IPS DF 4.7 (cell line): ENCODE results near the gene COL8A1.
"Not testable (repeated sequence)": the region's sequence is repeated elsewhere in the genome, so short reads cannot be mapped to it uniquely, and the experiment has no call there.

Experiments
- DNase-seq: peaks from one replicate; pipeline ENCODE4 v3.0.0-alpha.2; 2013; ENCODE audit warnings: low spot score; ENCODE audit errors: extremely low read depth

The COL8A1 gene

GRCh38 chr3:99795573-99795972, 157.2 kb downstream of the COL8A1 start:
- DNase-seq = no peak

- no peak for DNase-seq
Observed at GRCh38 chr3:99799422-99799821, 161.0 kb downstream of the COL8A1 start.

- no peak for DNase-seq
Observed at GRCh38 chr3:99803297-99803696, 164.9 kb downstream of the COL8A1 start.

DNA sequence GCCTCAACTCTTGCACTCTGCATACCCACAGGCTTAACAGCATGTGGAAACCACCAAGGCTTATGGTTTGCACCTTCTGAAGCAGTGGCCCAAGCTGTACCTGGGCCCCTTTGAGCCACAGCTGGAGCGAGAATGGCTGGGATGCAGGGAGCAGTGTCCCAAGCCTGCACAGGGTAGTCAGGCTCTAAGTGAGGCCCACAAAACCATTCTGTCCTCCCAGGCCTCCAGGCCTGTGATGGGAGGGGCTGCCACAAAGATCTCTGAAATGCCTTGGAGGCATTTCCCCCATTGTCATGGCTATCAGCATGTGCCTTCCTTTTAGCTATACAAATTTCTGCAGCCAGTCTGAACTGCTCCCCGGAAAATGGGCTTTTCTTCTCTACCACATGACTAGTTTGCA, 166.8 kb downstream of the COL8A1 start:
- no peak for DNase-seq

DNA sequence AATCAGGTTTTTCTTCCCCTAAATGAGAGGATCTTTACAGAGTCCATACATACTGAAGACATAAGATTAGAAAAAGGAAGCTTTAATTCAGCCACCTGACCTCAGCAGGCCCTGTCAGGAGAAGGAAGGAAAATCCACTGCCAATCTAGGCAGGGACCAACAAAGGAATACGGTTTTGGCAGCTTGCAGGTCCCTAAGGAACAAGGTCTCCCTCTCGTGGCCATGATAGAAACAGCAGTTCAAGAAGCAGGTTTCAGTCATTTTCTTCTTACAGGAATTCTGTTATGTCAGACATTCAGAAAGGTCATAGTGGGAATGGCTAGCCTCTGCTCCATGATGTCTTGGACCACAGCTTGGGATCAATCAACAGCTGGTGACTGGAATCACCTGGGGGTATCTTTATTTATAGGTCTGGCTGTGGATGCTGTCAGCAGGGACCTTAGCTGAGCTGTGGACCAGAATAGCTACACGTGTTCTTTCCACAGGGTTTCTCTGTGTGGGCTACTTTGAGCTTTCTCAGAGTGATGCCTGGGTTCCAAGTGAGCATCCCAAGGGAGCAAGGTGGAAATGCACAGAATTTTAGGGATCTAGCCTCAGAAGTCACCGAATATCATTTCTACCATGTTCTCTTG, 169.9 kb downstream of the COL8A1 start:
- no peak for DNase-seq

GRCh38 chr3:99809565-99809964, 171.2 kb downstream of the COL8A1 start:
- DNase-seq = no peak

DNA sequence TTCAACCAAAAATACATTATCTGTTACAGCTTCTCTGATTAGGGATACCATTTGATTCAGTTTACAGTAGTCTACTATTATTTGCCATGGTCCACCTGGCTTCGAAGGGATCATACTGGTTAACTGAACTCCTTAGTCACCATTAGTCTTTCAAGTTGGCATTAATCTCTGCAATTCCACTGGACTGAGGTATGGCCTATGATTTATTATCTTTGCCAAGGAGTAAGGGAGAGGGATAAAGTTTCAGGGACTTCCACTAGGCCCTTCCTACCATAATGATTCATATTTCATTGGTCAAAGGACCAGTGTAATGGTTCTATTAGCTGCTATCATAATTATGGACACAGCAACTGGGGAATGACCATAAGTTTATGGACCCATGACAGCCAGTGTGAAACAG, 172.0 kb downstream of the COL8A1 start:
- no peak for DNase-seq

- no peak for DNase-seq
Observed at GRCh38 chr3:99817047-99817436, 178.6 kb downstream of the COL8A1 start.

GRCh38 chr3:99817437-99818240, 179.2 kb downstream of the COL8A1 start, which contains the start of gene CMSS1:
TSS of gene CMSS1 (plus strand) at chr3:99817862.
- DNase-seq = no peak

DNA sequence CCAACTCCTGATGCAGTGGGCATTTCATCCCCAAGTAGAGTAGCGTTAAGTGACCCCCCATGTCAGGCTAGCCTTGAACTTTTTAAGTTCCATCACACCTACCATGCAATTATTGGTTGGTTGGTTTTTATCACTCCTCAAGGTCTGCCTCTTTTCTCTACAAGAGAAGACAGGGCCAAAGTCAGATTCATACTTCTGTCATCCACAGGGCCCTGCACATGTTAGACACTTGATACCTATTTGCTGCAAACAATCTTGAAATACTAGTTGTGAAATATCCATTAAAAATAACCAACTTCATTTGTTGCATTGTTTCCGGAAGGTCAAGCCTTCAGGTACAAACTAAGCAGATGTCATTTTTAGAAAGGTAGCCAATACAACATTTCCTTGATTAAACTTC, 180.4 kb downstream of the COL8A1 start:
- DNase-seq = no peak

DNA sequence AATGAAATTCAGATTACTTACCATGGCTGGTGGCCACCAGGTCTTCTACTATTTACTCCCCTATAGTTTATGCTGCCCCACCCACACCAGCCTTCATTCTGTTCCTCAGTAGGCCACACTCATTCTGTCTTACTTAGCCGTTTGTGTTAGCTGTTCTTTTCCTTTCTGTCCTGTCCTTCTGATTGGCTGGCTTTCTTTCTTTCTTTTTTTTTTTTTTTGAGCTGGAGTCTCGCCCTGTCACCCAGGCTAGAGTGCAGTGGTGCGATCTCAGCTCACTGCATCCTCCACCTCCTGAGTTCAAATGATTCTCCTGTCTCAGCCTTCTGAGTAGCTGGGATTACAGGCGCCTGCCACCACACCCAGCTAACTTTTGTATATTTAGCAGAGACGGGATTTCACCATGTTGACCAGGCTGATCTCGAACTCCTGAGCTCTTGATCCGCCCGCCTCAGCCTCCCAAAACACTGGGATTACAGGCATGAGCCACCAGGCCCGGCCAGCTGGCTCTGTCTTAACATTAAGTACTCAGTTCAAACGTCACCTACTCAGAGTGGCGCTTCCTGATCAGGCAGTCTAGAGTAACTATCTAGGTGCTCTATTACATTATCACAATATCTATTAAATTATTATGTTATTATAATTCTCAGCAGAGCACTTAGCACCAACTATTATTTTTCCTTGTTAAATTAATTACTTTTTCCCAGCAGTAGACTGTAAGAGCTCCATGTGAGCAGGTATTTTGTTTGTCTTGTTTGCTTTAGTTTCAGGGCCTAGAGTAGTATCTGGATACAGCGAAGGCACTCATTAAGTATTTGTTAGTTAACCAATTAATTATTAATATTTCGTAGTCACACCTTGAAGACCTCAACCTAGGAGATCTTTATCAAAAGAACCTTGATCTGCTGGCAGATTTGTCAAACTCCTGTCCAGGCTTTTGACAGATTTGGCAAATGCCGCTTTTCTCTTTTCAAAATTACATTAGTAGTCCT, 185.6 kb downstream of the COL8A1 start:
- no peak for DNase-seq

- no peak for DNase-seq
Observed at GRCh38 chr3:99825004-99825640, 186.7 kb downstream of the COL8A1 start.

- no peak for DNase-seq
Observed at GRCh38 chr3:99829844-99830243, 191.4 kb downstream of the COL8A1 start.

DNA sequence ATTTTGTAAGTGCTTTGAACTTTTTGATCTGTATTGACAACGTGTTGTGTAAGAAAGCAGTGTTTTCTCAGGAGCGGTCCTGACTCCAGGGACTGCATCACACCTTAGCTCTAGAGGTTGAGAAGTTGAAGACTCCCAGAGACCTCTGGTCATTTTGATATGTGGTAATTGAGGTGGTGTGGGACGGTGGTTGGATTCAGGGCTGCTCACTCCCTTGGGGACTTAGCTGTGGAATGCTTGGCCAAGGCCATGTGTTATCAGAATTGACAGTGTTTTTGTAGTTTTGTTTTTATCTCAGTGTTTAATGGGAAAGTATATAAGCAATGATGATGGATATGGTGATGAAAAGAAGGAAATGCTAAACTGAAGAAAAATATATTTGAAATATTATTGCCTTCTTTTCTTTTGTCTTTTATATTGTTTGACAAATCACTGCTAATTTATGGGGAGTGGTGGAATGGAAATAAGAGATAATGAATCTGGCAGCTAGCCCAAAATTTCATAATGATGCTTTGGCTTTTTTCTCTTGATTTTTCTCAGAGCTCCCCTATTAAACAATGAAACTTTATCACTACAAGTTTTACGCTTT, 195.3 kb downstream of the COL8A1 start:
- no peak for DNase-seq

GRCh38 chr3:99834211-99834957, 196.0 kb downstream of the COL8A1 start:
- DNase-seq = no peak

DNA sequence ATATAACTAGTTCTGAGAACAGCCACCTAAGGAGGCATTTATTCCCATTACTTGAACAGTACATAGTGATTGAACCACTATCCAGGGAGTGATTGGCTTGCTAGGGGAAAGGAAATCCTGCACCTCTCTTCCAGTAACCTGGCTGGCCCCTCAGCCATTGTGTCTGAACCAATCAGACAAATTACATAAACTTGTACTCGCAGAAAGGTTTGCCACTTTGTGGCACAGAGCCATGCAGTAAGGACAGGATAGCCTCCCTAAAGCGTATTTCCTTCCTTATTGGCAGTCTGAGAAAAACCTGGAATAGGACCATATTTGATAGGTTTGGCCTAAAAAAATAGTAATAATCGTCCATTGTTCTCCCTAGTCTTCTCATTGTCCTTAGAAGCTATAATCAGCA, 198.3 kb downstream of the COL8A1 start:
- DNase-seq = no peak

- no peak for DNase-seq
Observed at GRCh38 chr3:99837715-99838114, 199.3 kb downstream of the COL8A1 start.

DNA sequence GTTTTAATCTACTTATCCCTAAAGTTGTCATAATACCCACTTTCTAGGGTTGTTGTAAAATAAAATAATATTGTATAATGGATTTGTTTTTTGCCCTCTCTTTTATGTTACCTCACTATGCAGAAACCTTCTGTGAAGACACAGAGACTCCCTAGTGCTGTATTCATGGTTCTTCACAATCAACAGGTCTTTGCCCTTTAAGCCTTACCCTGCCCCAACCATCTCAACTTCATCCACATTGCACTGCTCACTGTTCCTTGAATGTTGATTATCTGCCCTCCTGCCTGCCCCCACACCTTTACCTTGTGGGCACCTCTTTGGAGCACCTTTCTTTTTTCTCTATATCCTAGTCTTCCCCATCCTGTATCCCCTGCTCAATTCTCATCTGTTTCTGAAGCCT, 200.4 kb downstream of the COL8A1 start:
- no peak for DNase-seq

GRCh38 chr3:99839613-99840012, 201.2 kb downstream of the COL8A1 start:
- no peak for DNase-seq

DNA sequence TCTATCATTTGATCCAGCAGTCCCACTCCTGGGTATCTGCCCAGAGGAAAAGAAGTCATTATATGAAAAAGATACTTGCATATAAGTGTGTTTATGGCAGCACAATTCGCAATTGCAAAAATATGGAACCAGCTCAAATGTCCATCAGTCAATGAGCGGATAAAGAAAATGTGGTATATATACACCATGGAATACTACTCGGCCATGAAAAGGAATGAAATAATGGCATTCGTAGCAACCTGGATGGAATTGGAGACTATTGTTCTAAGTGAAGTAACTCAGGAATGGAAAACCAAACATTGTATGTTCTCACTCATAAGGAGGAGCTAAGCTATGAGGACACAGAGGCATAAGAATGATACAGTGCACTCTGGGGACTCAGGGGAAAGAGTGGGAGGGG, 203.6 kb downstream of the COL8A1 start:
- DNase-seq = not testable (repeated sequence)
